ENCODE data around the gene KRT80. TPM values are rescaled to one million over a fixed set of nuclear protein-coding genes. Genes with fewer than 3 reads are reported as not detected.
A peak's percentile ranks its signal among the peaks of the same experiment; 100 is the strongest.

KRT80 gene
- total RNA-seq, 1 donor from 2014 or later = 0.07 TPM

GRCh38 chr12:52233462-52234207 lies 41.8 kb upstream of the KRT80 start:
- Mint-ChIP-seq H3K4me1 (ENCODE audit: low read depth) (peaks cover 25% of the 10 kb centered on the region), H3K4me3 (ENCODE audit: low read depth) (peak overlapping the region; percentile 60), H3K27me3 (peaks cover 53% of the 10 kb centered on the region), H3K9me3 (ENCODE audit: low read depth) (no peaks in the 10 kb centered on the region), H3K27ac (peak overlapping the region; percentile 17), H3K36me3 (ENCODE audit: insufficient read depth) (no peaks in the 10 kb centered on the region)
- TF ChIP-seq CTCF (IDR thresholded peaks at IDR 0.05; ENCODE audit: unreplicated experiment) = no peak
- no peak for DNase-seq (ENCODE audit: low spot score, unreplicated experiment)

- Mint-ChIP-seq H3K27ac (peak within 1 kb of the TSS; percentile 17), H3K4me1 (ENCODE audit: low read depth) (peaks cover 25% of the 10 kb centered on the region)
These were observed 41.1 kb upstream of the KRT80 start, which contains the start of gene KRT7 for GRCh38 chr12:52232674-52233461. Gene KRT7 (plus strand): TSS chr12:52233243. CDS start chr12:52233297, 54 bp downstream.

GRCh38 chr12:52232203-52232673 lies 40.4 kb upstream of the KRT80 start:
- Mint-ChIP-seq H3K4me1 (ENCODE audit: low read depth) (peaks cover 25% of the 10 kb centered on the region), H3K36me3 (ENCODE audit: insufficient read depth) (no peaks in the 10 kb centered on the region), H3K27me3 (peaks cover 59% of the 10 kb centered on the region), H3K4me3 (ENCODE audit: low read depth) (peak overlapping the region; percentile 38), H3K9me3 (ENCODE audit: low read depth) (no peaks in the 10 kb centered on the region), H3K27ac (no peak overlapping the region)
- DNase-seq (ENCODE audit: low spot score, unreplicated experiment) = no peak
- TF ChIP-seq CTCF (IDR thresholded peaks at IDR 0.05; ENCODE audit: unreplicated experiment) = no peak

More at GRCh38 chr12:52232674-52233461, 41.1 kb upstream of the KRT80 start, which contains the start of gene KRT7:
- Mint-ChIP-seq H3K36me3 (ENCODE audit: insufficient read depth) (no peaks in the 10 kb centered on the region), H3K27me3 (peaks cover 58% of the 10 kb centered on the region), H3K9me3 (ENCODE audit: low read depth) (no peaks in the 10 kb centered on the region), H3K4me3 (ENCODE audit: low read depth) (peak within 1 kb of the TSS; percentile 60)
- DNase-seq (ENCODE audit: low spot score, unreplicated experiment) = no peak
- TF ChIP-seq CTCF (IDR thresholded peaks at IDR 0.05; ENCODE audit: unreplicated experiment) = no peak

GRCh38 chr12:52231305-52232202 lies 39.7 kb upstream of the KRT80 start:
- no peaks in the 10 kb centered on the region for H3K9me3 Mint-ChIP-seq (ENCODE audit: low read depth)
- no peak for DNase-seq (ENCODE audit: low spot score, unreplicated experiment)
- H3K4me1 Mint-ChIP-seq (ENCODE audit: low read depth) = peaks cover 25% of the 10 kb centered on the region
- no peak overlapping the region for H3K4me3 Mint-ChIP-seq (ENCODE audit: low read depth)
- H3K27me3 Mint-ChIP-seq = peaks cover 66% of the 10 kb centered on the region
- no peaks in the 10 kb centered on the region for H3K36me3 Mint-ChIP-seq (ENCODE audit: insufficient read depth)
- TF ChIP-seq CTCF (IDR thresholded peaks at IDR 0.05; ENCODE audit: unreplicated experiment) = no peak
- H3K27ac Mint-ChIP-seq = no peak overlapping the region
